Uterus (tissue), 4 donors: ENCODE results near the gene CFAP97D2. TPM values are rescaled to one million over a fixed set of nuclear protein-coding genes. Genes with fewer than 3 reads are reported as not detected.

ENCODE experiments used
- DNase-seq, 2 donors: peaks; one replicate each; pipeline ENCODE4 v3.0.0-alpha.2; 2019 to 2020
- H3K27ac ChIP-seq, 2 donors: fragments of 200-600 bp; sonication (generic); 1 replicate in 1 of 2; 2 replicates in 1 of 2; pipeline ENCODE4 v1.5.1; 2016 to 2018
- H3K27me3 ChIP-seq, 2 donors: fragments of 200-600 bp; sonication (generic); one replicate each; pipeline ENCODE4 v1.5.1; 2018 to 2019; ENCODE audit warnings: control low read depth in 1 of 2
- H3K36me3 ChIP-seq, 2 donors: fragments of 200-600 bp; sonication (generic); one replicate each; pipeline ENCODE4 v1.5.1; 2019; ENCODE audit warnings: control low read depth in 1 of 2
- H3K4me1 ChIP-seq, 2 donors: fragments of 200-600 bp; sonication (generic); one replicate each; pipeline ENCODE4 v1.5.1; 2018 to 2019; ENCODE audit warnings: control low read depth in 1 of 2
- H3K4me3 ChIP-seq, 2 donors: fragments of 200-600 bp; sonication (generic); 1 replicate in 1 of 2; 2 replicates in 1 of 2; pipeline ENCODE4 v1.5.1; 2018 to 2019; ENCODE audit warnings: mild to moderate bottlenecking in 1 of 2
- H3K9me3 ChIP-seq, 2 donors: fragments of 200-600 bp; sonication (generic); one replicate each; pipeline ENCODE4 v1.5.1; 2019; ENCODE audit warnings: control low read depth in 1 of 2
- CTCF ChIP-seq, 4 experiments: fragments of 200-600 bp in 2 of 4; fragments of 450-650 bp in 2 of 4; sonication (generic) in 2 of 4; IDR thresholded peaks; one replicate each; pipeline ENCODE4 v1.5.1; 2016 to 2019; ENCODE audit warnings: antibody characterized with exemption in 4 of 4, mild to moderate bottlenecking in 2 of 4, moderate library complexity in 1 of 4
- POLR2A ChIP-seq, 2 donors: fragments of 450-650 bp; IDR thresholded peaks; one replicate each; pipeline ENCODE4 v1.6.1; 2016; ENCODE audit warnings: antibody characterized with exemption in 2 of 2, mild to moderate bottlenecking in 1 of 2, moderate library complexity in 1 of 2
- intact Hi-C: fragments of 100-400 bp; cut with DNase I; formaldehyde crosslinking; loops from one replicate; pipeline ENCODE4 v1.15.1; 2023; ENCODE audit warnings: low total_unique reads
- total RNA-seq, 4 donors: library from RNA; depleted of rRNA in 3 of 4; stranded (reverse); fragments of >200 nt in 3 of 4; gene quantifications; one replicate each; pipeline versions ENCODE4 v1.1.0 to v1.2.4, GENCODE V29; 2014 to 2023
- donor health status: DM: yes; HTN: yes; CAD: no.

Gene CFAP97D2
- total RNA-seq, 4 donors from 2014 or later: not detected

DNA sequence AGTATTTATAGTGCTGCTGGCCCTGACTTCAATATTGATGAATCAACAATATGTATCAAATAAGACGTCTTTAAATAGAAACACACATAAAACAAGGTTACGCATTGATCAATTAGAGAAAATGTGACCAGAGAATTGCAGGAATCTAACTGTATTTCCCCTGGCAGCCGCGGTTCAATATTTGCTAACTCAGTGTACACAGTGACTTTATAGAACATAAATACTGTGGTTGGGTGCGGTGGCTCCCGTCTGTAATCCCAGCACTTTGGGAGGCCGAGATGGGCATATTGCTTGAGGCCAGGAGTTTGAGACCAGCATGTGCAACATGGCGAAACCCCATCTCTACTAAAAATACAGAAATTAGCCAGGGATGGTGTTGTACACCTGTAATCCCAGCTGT, 79.5 kb downstream of the CFAP97D2 start:
- Histone ChIP-seq H3K36me3 (no peaks in the 10 kb centered on the region), H3K4me1 (no peaks in the 10 kb centered on the region), H3K27ac (no peak overlapping the region), H3K9me3 (no peaks in the 10 kb centered on the region), H3K27me3 (no peaks in the 10 kb centered on the region), H3K4me3 (no peak overlapping the region)
- DNase-seq: no peak
- intact Hi-C loops: no loop called here
- TF ChIP-seq POLR2A (IDR thresholded peaks at IDR 0.05) (no peak), CTCF (IDR thresholded peaks at IDR 0.05) (no peak)

DNA sequence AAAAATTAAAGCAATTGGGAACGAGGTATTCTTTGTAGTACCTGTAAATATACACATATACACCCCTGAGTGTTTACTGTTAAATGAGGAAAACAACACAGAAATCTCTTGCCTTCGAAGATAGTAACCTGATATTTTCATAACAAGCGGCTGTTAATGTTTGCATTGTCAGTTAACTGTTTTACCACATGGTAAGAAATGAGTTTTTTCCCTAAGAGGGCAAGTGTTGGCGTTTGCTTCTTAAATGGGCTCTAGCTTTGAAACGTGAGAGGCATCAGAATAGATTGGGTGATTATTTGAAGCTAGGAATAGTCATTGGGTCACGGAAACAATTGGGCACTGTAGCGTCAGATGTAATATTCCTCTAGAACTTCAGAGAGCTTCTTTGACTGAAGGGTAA, 80.3 kb downstream of the CFAP97D2 start:
- Histone ChIP-seq H3K4me1 (no peaks in the 10 kb centered on the region), H3K9me3 (no peaks in the 10 kb centered on the region), H3K4me3 (no peak overlapping the region), H3K36me3 (no peaks in the 10 kb centered on the region), H3K27me3 (no peaks in the 10 kb centered on the region), H3K27ac (no peak overlapping the region)
- TF ChIP-seq CTCF (IDR thresholded peaks at IDR 0.05) (no peak), POLR2A (IDR thresholded peaks at IDR 0.05) (no peak)
- intact Hi-C loops: no loop called here
- no peak for DNase-seq

GRCh38 chr13:114259974-114260373, 80.9 kb downstream of the CFAP97D2 start:
- Histone ChIP-seq H3K36me3 (no peaks in the 10 kb centered on the region), H3K27ac (no peak overlapping the region), H3K4me1 (no peaks in the 10 kb centered on the region), H3K4me3 (no peak overlapping the region), H3K9me3 (no peaks in the 10 kb centered on the region), H3K27me3 (no peaks in the 10 kb centered on the region)
- DNase-seq: no peak
- TF ChIP-seq POLR2A (IDR thresholded peaks at IDR 0.05): no peak
- no peak for TF ChIP-seq CTCF (IDR thresholded peaks at IDR 0.05)
- intact Hi-C loops: no loop called here

DNA sequence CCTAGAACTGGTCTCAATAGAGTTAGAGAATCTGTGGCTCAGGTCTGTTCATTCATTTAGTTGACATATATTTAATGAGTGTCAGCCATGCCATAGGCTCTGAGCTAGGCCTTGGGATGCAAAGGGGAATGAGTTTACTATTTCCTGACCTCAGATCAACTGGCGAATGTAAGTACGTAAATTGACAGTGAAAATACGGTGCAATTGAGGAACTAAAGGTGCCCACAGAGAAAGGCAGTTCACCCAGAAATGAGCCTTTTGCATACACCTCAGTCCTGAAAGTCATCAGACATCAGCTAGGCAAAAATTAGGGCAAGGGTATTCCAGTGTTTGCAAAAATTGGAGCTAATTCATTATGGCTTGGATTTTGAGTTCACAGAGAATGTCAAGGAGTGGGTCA, 81.8 kb downstream of the CFAP97D2 start:
- Histone ChIP-seq H3K4me3 (no peak overlapping the region), H3K27ac (no peak overlapping the region), H3K4me1 (no peaks in the 10 kb centered on the region), H3K36me3 (no peaks in the 10 kb centered on the region), H3K9me3 (no peaks in the 10 kb centered on the region), H3K27me3 (no peaks in the 10 kb centered on the region)
- intact Hi-C loops: no loop called here
- DNase-seq: no peak
- TF ChIP-seq CTCF (IDR thresholded peaks at IDR 0.05) (no peak), POLR2A (IDR thresholded peaks at IDR 0.05) (no peak)

GRCh38 chr13:114261328-114261965, 82.4 kb downstream of the CFAP97D2 start:
- Histone ChIP-seq H3K9me3 (no peaks in the 10 kb centered on the region), H3K27me3 (no peaks in the 10 kb centered on the region), H3K4me3 (no peak overlapping the region), H3K4me1 (no peaks in the 10 kb centered on the region), H3K36me3 (no peaks in the 10 kb centered on the region), H3K27ac (no peak overlapping the region)
- DNase-seq: no peak
- no peak for TF ChIP-seq CTCF (IDR thresholded peaks at IDR 0.05)
- no peak for TF ChIP-seq POLR2A (IDR thresholded peaks at IDR 0.05)
- intact Hi-C loops: no loop called here
